Endothelial cell of umbilical vein (primary cell): Measurements from ENCODE around the gene SNX25.

Source experiments
- EZH2 ChIP-seq: IDR thresholded peaks from 2 replicates; pipeline ENCODE4 v1.6.1; 2012; ENCODE audit warnings: borderline replicate concordance, low read depth, mild to moderate bottlenecking, moderate library complexity, low read length, inconsistent platforms; ENCODE audit not compliant: severe bottlenecking
- FOS ChIP-seq: IDR thresholded peaks from 2 replicates; pipeline ENCODE4 v1.6.1; 2011; ENCODE audit warnings: mild to moderate bottlenecking, low read length, moderate library complexity, borderline replicate concordance; ENCODE audit not compliant: insufficient read depth
- GATA2 ChIP-seq: IDR thresholded peaks from 2 replicates; pipeline ENCODE4 v1.7.0; 2011; ENCODE audit warnings: low read depth, mild to moderate bottlenecking, moderate library complexity, mixed read lengths, low read length; ENCODE audit not compliant: insufficient read length, insufficient read depth
- JUN ChIP-seq: IDR thresholded peaks from 2 replicates; pipeline ENCODE4 v1.6.1; 2011; ENCODE audit warnings: borderline replicate concordance, low read depth; ENCODE audit not compliant: insufficient read length, insufficient read depth
- MYC ChIP-seq: IDR thresholded peaks from one replicate; pipeline ENCODE4 v1.6.1; 2011; ENCODE audit warnings: mild to moderate bottlenecking, low read depth, low read length
- POLR2A ChIP-seq: IDR thresholded peaks from 2 replicates; pipeline ENCODE4 v1.6.1; 2012; ENCODE audit warnings: low read depth, mild to moderate bottlenecking, control low read depth, low read length
- POLR2AphosphoS5 ChIP-seq: IDR thresholded peaks from 2 replicates; pipeline ENCODE4 v1.6.1; 2012; ENCODE audit warnings: low read depth, mild to moderate bottlenecking, control low read depth, low read length, moderate library complexity; ENCODE audit not compliant: insufficient read depth
- TF ChIP-seq, protein P1 (sequence below), 2 donors: IDR thresholded peaks; 1 replicate in 1 of 2; 2 replicates in 1 of 2; pipeline ENCODE4 v1.5.1; 2011; ENCODE audit warnings: low read length in 2 of 2, mild to moderate bottlenecking in 2 of 2, moderate library complexity in 2 of 2, control low read depth in 1 of 2, inconsistent platforms in 1 of 2, low read depth in 1 of 2; ENCODE audit not compliant: insufficient read depth in 1 of 2; ENCODE audit errors: extremely low read depth in 1 of 2
- TF ChIP-seq, protein P2 (sequence below): IDR thresholded peaks from 2 replicates; pipeline ENCODE4 v1.6.1; 2011; ENCODE audit not compliant: insufficient read depth, insufficient read length

DNA sequence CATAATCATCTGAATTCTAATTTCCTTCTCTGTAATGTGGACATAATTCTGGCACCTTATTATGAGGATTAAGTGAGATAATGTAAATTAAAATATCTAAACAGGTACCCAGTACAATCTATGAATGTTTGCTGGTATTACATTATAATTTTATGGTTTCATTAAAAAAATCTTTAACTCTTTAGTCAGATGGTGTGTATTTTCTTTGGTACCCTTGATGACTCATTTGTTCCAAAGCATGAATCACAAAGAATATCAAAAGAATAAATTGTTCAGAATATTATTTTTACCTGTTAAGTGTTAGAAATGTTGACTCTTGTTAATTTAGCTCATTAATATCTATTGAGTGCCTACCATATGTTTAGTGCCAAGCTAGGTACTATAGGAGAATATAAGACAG, 74.3 kb downstream of the SNX25 start:
- TF ChIP-seq POLR2A = no peak
- TF ChIP-seq, protein P1, sequence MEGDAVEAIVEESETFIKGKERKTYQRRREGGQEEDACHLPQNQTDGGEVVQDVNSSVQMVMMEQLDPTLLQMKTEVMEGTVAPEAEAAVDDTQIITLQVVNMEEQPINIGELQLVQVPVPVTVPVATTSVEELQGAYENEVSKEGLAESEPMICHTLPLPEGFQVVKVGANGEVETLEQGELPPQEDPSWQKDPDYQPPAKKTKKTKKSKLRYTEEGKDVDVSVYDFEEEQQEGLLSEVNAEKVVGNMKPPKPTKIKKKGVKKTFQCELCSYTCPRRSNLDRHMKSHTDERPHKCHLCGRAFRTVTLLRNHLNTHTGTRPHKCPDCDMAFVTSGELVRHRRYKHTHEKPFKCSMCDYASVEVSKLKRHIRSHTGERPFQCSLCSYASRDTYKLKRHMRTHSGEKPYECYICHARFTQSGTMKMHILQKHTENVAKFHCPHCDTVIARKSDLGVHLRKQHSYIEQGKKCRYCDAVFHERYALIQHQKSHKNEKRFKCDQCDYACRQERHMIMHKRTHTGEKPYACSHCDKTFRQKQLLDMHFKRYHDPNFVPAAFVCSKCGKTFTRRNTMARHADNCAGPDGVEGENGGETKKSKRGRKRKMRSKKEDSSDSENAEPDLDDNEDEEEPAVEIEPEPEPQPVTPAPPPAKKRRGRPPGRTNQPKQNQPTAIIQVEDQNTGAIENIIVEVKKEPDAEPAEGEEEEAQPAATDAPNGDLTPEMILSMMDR (IDR thresholded peaks at IDR 0.05; ENCODE audit: extremely low read depth in 1 of 2, insufficient read depth in 1 of 2, low read depth in 1 of 2, low read length in 2 of 2) = no peak
- TF ChIP-seq POLR2AphosphoS5 = no peak
- TF ChIP-seq, protein P2, sequence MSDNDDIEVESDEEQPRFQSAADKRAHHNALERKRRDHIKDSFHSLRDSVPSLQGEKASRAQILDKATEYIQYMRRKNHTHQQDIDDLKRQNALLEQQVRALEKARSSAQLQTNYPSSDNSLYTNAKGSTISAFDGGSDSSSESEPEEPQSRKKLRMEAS = no peak
- peak; percentile 96 for TF ChIP-seq FOS
- no peak for TF ChIP-seq MYC
- TF ChIP-seq JUN = peak; percentile 86
- TF ChIP-seq EZH2 = no peak
- TF ChIP-seq GATA2 = no peak
